A549 (cell line): ENCODE measurements around the gene UST.

Experiments
- MYC ChIP-seq: IDR thresholded peaks from 2 replicates; pipeline ENCODE4 v1.6.1; 2012; ENCODE audit warnings: mild to moderate bottlenecking, inconsistent platforms, low read length, improper control_type of control experiment, borderline replicate concordance
- ZC3H11A ChIP-seq: fragments of 450-650 bp; IDR thresholded peaks from 2 replicates; pipeline ENCODE4 v1.6.1; 2014; ENCODE audit warnings: antibody characterized with exemption, mild to moderate bottlenecking
- TF ChIP-seq, protein P1 (sequence below): fragments of >200 bp; sonication (Bioruptor Twin); formaldehyde crosslinking; IDR thresholded peaks from 3 replicates; pipeline ENCODE4 v1.5.1; 2016
- TF ChIP-seq, protein P2 (sequence below): IDR thresholded peaks from 2 replicates; pipeline ENCODE4 v1.6.1; 2012

DNA sequence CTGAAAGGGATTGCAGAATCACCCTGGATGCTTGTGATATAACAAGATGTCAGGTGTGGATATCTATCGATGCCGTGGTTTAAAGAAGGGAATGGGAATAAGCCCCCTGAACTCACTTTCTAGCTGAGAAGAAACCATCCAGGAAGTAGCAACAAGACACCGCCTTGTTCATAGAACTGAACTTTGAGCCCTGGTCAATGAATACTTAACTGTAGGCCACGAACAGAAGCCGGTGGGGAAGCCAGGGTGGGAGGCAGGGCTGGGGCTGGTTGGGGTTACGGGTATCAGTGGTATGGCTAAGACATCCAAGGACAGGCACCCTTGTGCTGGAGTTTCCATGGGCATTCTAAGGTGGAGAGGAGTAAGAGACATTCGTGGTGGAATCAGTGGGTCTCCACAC is 61.0 kb downstream of the UST start:
- TF ChIP-seq, protein P1, sequence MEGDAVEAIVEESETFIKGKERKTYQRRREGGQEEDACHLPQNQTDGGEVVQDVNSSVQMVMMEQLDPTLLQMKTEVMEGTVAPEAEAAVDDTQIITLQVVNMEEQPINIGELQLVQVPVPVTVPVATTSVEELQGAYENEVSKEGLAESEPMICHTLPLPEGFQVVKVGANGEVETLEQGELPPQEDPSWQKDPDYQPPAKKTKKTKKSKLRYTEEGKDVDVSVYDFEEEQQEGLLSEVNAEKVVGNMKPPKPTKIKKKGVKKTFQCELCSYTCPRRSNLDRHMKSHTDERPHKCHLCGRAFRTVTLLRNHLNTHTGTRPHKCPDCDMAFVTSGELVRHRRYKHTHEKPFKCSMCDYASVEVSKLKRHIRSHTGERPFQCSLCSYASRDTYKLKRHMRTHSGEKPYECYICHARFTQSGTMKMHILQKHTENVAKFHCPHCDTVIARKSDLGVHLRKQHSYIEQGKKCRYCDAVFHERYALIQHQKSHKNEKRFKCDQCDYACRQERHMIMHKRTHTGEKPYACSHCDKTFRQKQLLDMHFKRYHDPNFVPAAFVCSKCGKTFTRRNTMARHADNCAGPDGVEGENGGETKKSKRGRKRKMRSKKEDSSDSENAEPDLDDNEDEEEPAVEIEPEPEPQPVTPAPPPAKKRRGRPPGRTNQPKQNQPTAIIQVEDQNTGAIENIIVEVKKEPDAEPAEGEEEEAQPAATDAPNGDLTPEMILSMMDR: no peak
- TF ChIP-seq MYC (no peak), ZC3H11A (no peak)
- TF ChIP-seq, protein P2, sequence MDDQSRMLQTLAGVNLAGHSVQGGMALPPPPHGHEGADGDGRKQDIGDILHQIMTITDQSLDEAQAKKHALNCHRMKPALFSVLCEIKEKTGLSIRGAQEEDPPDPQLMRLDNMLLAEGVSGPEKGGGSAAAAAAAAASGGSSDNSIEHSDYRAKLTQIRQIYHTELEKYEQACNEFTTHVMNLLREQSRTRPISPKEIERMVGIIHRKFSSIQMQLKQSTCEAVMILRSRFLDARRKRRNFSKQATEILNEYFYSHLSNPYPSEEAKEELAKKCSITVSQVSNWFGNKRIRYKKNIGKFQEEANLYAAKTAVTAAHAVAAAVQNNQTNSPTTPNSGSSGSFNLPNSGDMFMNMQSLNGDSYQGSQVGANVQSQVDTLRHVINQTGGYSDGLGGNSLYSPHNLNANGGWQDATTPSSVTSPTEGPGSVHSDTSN: no peak
